BLaER1 treated with 17β-estradiol and CSF1 and Interleukin-3, amounts not matched to agents 10 nM and 100 nM (cell line): Measurements from ENCODE around the gene KSR2.

Experiments
- H3K27ac ChIP-seq, 11 experiments: shearing (Covaris generic); formaldehyde crosslinking; 2 replicates each; pipeline ENCODE4 v1.8.1; 2022
- H3K27me3 ChIP-seq, 11 experiments: shearing (Covaris generic); formaldehyde crosslinking; 2 replicates each; pipeline ENCODE4 v1.8.1; 2022
- H3K36me3 ChIP-seq, 11 experiments: shearing (Covaris generic); formaldehyde crosslinking; 2 replicates each; pipeline ENCODE4 v1.8.1; 2022
- H3K4me1 ChIP-seq, 10 experiments: shearing (Covaris generic); formaldehyde crosslinking; 2 replicates each; pipeline ENCODE4 v1.8.1; 2022
- H3K4me2 ChIP-seq, 11 experiments: shearing (Covaris generic); formaldehyde crosslinking; 2 replicates each; pipeline ENCODE4 v1.8.1; 2022
- H3K4me3 ChIP-seq, 10 experiments: shearing (Covaris generic); formaldehyde crosslinking; 2 replicates each; pipeline ENCODE4 v1.8.1; 2022
- H3K9ac ChIP-seq, 11 experiments: shearing (Covaris generic); formaldehyde crosslinking; 2 replicates each; pipeline ENCODE4 v1.8.1; 2022
- H3K9me3 ChIP-seq, 11 experiments: shearing (Covaris generic); formaldehyde crosslinking; replicated peaks in 1 of 11; 2 replicates each; pipeline ENCODE4 v1.8.1; 2022
- H4K20me1 ChIP-seq, 11 experiments: shearing (Covaris generic); formaldehyde crosslinking; 2 replicates each; pipeline ENCODE4 v1.8.1; 2022
- Cebpa-rat ChIP-seq, 11 experiments: shearing (Covaris generic); IDR thresholded peaks; 2 replicates each; pipeline ENCODE4 v1.8.1; 2022

Gene KSR2

DNA sequence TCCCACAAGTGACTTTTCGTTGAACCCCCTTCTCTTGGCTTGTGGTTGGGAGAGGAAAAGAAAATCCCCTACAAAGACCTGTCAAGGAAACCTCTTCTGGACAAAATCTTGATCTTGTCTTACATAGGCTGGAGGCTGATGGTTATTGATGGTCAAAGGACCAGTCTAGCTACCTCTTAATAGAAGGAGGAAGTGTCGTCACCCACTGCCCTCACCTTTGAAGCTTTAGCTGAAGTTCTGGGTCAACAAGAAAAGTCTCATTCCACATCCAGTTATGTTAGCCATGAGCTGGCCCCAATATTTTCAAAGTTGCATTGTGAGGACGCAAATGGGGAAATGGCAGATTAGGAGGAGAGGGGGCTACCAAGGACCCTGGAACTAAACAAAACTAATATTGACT, 6.2 kb upstream of the KSR2 start:
- Histone ChIP-seq H3K4me1 (0 out of 20 replicates have a peak, but pooled peaks cover 0 to 4% (median 0%) of the 10 kb centered on the region in 10 experiments), H4K20me1 (no peaks in the 10 kb centered on the region), H3K9me3 (peaks cover 19 to 27% (median 25%) of the 10 kb centered on the region in 11 experiments), H3K4me3 (no peak overlapping the region), H3K27me3 (peaks cover 7 to 16% (median 10%) of the 10 kb centered on the region in 11 experiments), H3K36me3 (no peaks in the 10 kb centered on the region), H3K27ac (no peak overlapping the region), H3K9ac (no peak overlapping the region), H3K4me2 (no peak overlapping the region)
- TF ChIP-seq Cebpa-rat (IDR thresholded peaks at IDR 0.05): no peak

DNA sequence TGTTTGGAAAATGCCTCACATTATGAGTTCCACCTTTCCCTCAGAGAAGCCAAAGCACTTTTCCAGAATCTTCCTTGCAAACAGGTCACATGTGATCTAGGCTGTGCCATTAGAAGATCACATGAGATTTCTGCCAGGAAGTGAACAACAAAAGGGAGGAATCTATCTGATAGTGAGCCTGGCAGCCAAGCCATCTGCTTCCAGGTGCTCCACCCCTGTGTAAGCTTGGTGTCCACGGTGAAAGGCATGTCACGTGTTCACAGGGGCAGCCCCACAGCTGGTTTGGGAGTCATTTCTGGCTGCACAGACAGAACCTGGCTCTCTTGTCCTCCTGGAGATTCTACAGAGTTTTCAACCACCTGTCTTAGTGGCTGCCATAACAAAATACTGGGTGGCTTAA, 3.5 kb upstream of the KSR2 start:
- Histone ChIP-seq H4K20me1 (peaks cover 0 to 5% (median 0%) of the 10 kb centered on the region in 11 experiments; a peak in 2 of 22 replicates), H3K36me3 (no peaks in the 10 kb centered on the region), H3K9ac (no peak overlapping the region), H3K4me2 (no peak overlapping the region), H3K9me3 (peaks cover 19 to 30% (median 27%) of the 10 kb centered on the region in 11 experiments), H3K4me1 (peaks cover 0 to 11% (median 0%) of the 10 kb centered on the region in 10 experiments; a peak in 4 of 20 replicates), H3K27ac (no peak overlapping the region), H3K4me3 (no peak overlapping the region), H3K27me3 (peaks cover 34 to 43% (median 37%) of the 10 kb centered on the region in 11 experiments)
- TF ChIP-seq Cebpa-rat (IDR thresholded peaks at IDR 0.05): no peak

DNA sequence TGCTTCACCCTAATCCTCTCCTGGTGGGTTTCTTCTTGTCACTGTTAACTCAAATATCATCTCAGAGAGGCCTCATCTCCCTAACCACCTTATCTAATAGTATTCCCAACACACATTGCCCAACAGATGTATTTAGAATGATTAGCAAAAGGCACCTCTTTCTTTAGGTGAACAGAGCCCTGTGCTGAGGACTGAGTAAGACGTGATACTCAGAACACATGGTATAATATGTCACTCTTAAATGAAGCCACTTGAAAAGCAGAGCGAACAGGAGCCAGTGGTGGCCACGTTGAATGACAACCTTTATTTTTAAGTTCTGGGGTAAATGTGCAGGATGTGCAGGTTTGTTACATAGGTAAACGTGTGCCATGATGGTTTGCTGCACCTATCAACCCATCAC, 1.5 kb upstream of the KSR2 start:
- Histone ChIP-seq H3K27ac (no peak overlapping the region), H3K27me3 (peaks cover 53 to 63% (median 57%) of the 10 kb centered on the region in 11 experiments), H3K9me3 (peaks cover 19 to 30% (median 27%) of the 10 kb centered on the region in 11 experiments), H3K4me1 (peaks cover 0 to 11% (median 0%) of the 10 kb centered on the region in 10 experiments; a peak in 4 of 20 replicates), H4K20me1 (peaks cover 0 to 5% (median 0%) of the 10 kb centered on the region in 11 experiments; a peak in 2 of 22 replicates), H3K4me2 (no peak overlapping the region), H3K36me3 (no peaks in the 10 kb centered on the region), H3K4me3 (no peak overlapping the region), H3K9ac (no peak overlapping the region)
- TF ChIP-seq Cebpa-rat (IDR thresholded peaks at IDR 0.05): no peak

DNA sequence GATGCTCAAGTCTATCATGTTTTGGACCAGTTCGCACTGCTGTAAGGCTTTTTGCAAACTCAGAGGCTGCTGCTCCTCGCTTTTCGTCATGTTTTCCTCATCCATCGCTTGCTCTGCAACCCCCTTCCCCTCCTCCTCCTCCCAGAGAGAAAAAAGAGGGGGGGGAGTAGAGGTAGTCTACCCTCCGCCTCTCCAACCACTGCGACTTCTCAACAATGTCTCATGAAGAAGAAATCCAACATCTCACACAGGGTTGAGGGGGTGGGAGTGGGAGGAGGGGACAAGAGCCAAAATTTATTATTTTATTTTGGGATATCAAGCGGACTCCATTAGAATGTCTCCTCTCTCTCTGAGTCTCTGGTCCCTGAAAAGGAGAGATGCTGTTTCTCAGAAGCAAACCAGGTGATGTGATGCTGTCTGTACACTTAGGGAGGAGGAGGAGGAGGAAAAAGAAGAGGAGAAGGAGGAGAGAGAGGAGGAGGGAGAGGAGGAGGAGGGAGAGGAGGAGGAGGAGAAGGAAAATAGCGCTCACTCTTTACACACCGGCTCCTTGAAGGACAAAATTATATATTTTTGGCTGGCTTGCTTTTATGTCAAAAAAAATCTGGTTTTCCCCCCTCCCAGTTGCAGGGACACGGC, 520 bp downstream of the KSR2 start:
- Histone ChIP-seq H3K4me1 (peaks cover 0 to 11% (median 0%) of the 10 kb centered on the region in 10 experiments; a peak in 4 of 20 replicates), H4K20me1 (peaks cover 0 to 5% (median 0%) of the 10 kb centered on the region in 11 experiments; a peak in 2 of 22 replicates), H3K4me2 (peak overlapping the region; percentile 75 to 96 (median 93)), H3K4me3 (peak overlapping the region; percentile 64 to 78 (median 70)), H3K27ac (no peak overlapping the region), H3K9me3 (peaks cover 19 to 34% (median 28%) of the 10 kb centered on the region in 11 experiments), H3K27me3 (peaks cover 53 to 69% (median 62%) of the 10 kb centered on the region in 11 experiments), H3K36me3 (no peaks in the 10 kb centered on the region), H3K9ac (peak overlapping the region in 7 of 11 experiments; percentile 25 to 67 (median 57); a peak in 10 of 22 replicates)
- TF ChIP-seq Cebpa-rat (IDR thresholded peaks at IDR 0.05): no peak

DNA sequence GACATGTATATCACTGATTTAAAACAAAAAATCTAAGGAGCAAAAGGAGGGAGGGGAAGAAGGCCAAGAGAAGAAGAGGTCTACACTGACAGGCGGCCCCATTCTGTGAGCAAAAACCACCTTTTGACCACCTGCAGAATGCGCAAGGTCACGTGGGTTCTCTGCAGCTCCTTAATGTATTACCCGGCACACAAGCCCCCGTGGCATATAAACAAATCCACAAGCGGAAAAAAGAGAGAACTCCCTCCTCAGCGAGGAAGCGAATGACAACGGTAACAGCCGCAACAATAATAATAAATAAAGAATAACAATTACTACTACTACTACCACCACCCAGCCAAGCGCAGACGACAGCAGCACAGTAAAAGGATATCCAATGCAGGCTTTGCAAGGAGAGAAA, 1.3 kb downstream of the KSR2 start:
- H3K4me3 ChIP-seq: no peak overlapping the region
- no peak overlapping the region for H3K9ac ChIP-seq
- no peak for TF ChIP-seq Cebpa-rat (IDR thresholded peaks at IDR 0.05)
- no peaks in the 10 kb centered on the region for H3K36me3 ChIP-seq
- peaks cover 53 to 69% (median 62%) of the 10 kb centered on the region in 11 experiments for H3K27me3 ChIP-seq
- H3K4me2 ChIP-seq: no peak overlapping the region
- peaks cover 19 to 34% (median 28%) of the 10 kb centered on the region in 11 experiments for H3K9me3 ChIP-seq
- H3K4me1 ChIP-seq: peaks cover 0 to 11% (median 0%) of the 10 kb centered on the region in 10 experiments; a peak in 4 of 20 replicates
- H3K27ac ChIP-seq: no peak overlapping the region
- H4K20me1 ChIP-seq: peaks cover 0 to 5% (median 0%) of the 10 kb centered on the region in 11 experiments; a peak in 2 of 22 replicates

DNA sequence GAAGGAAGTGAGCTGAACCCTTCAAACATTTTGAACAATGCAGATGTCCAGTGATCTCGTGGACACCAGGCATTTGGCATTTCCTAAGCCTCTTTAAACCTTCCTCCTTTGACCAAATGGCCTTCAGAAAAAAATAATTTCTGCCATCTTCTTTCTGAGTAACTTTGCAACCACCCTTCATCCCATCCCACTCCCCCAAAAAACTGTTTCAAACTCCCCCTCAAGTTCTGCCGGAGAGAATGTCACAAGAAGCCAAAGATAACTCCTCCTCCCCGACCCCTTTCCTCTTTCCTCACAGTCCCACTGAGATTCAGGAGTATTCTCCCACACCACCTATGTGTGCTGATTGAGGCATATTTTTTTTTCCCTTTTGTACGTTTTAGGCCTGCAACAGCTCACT, 1.7 kb downstream of the KSR2 start:
- H3K27ac ChIP-seq: no peak overlapping the region
- TF ChIP-seq Cebpa-rat (IDR thresholded peaks at IDR 0.05): no peak
- no peak overlapping the region for H3K4me3 ChIP-seq
- no peaks in the 10 kb centered on the region for H3K36me3 ChIP-seq
- H3K27me3 ChIP-seq: peaks cover 53 to 69% (median 62%) of the 10 kb centered on the region in 11 experiments
- H4K20me1 ChIP-seq: peaks cover 0 to 5% (median 0%) of the 10 kb centered on the region in 11 experiments; a peak in 2 of 22 replicates
- no peak overlapping the region for H3K4me2 ChIP-seq
- H3K4me1 ChIP-seq: peaks cover 0 to 11% (median 0%) of the 10 kb centered on the region in 10 experiments; a peak in 4 of 20 replicates
- H3K9ac ChIP-seq: no peak overlapping the region
- H3K9me3 ChIP-seq: peaks cover 18 to 30% (median 24%) of the 10 kb centered on the region in 11 experiments

DNA sequence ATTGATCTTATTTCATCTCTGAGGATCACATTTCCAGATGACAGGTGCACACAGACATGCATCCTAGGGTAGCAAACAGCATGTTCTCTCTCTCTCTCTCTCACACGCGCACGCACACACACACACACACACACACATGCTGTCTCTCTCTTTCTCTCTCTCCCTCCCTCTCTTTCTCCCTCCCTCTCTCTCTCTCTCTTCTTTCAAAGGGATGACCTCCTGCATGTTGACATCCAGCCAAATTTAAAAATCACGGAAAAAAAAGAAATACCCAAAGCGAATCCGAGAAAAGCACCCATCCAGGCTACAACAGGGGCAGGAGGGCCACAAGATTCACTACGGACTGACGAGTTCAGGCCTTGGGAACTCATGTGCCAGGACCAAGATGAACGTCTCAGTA, 2.3 kb downstream of the KSR2 start:
- H3K9ac ChIP-seq: no peak overlapping the region
- TF ChIP-seq Cebpa-rat (IDR thresholded peaks at IDR 0.05): no peak
- H3K9me3 ChIP-seq: peaks cover 13 to 24% (median 18%) of the 10 kb centered on the region in 11 experiments
- peaks cover 53 to 67% (median 62%) of the 10 kb centered on the region in 11 experiments for H3K27me3 ChIP-seq
- H3K4me2 ChIP-seq: no peak overlapping the region
- peaks cover 0 to 11% (median 0%) of the 10 kb centered on the region in 10 experiments; a peak in 4 of 20 replicates for H3K4me1 ChIP-seq
- H3K27ac ChIP-seq: no peak overlapping the region
- peaks cover 0 to 5% (median 0%) of the 10 kb centered on the region in 11 experiments; a peak in 2 of 22 replicates for H4K20me1 ChIP-seq
- no peaks in the 10 kb centered on the region for H3K36me3 ChIP-seq
- no peak overlapping the region for H3K4me3 ChIP-seq

DNA sequence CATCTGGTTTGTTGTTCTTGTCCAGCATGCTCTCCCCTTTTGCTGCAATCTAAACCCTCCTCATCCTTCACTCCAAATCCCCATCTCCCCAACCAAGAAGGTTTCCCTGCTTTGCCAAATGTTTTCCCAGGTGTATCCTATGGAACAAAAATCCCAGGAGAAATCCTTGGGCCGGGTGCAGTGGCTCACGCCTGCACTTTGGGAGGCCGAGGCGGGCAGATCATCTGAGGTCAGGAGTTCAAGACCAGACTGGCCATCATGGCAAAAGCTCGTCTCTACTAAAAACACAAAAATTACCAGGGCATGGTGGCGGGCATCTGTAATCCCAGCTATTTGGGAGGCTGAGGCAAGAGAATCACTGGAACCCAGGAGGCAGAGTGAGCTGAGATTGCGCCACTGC, 5.0 kb downstream of the KSR2 start:
- H3K4me2 ChIP-seq: no peak overlapping the region
- H3K27me3 ChIP-seq: peaks cover 34 to 41% (median 40%) of the 10 kb centered on the region in 11 experiments
- H3K4me3 ChIP-seq: no peak overlapping the region
- H4K20me1 ChIP-seq: peaks cover 0 to 5% (median 0%) of the 10 kb centered on the region in 11 experiments; a peak in 2 of 22 replicates
- no peak overlapping the region for H3K27ac ChIP-seq
- no peaks in the 10 kb centered on the region for H3K36me3 ChIP-seq
- TF ChIP-seq Cebpa-rat (IDR thresholded peaks at IDR 0.05): no peak
- H3K4me1 ChIP-seq: peaks cover 0 to 6% (median 0%) of the 10 kb centered on the region in 10 experiments; a peak in 1 of 20 replicates
- H3K9ac ChIP-seq: no peak overlapping the region
- peaks cover 0 to 7% (median 0%) of the 10 kb centered on the region in 11 experiments; a peak in 2 of 22 replicates for H3K9me3 ChIP-seq
